RKO (cell line): ENCODE results near the gene ATP1A2.

Source experiments
- DNase-seq: peaks from one replicate; pipeline ENCODE4 v3.0.0-alpha.2; 2016; ENCODE audit warnings: low spot score

The ATP1A2 gene

GRCh38 chr1:160085686-160086455 lies 29.7 kb upstream of the ATP1A2 start:
- peak; percentile 35 for DNase-seq

DNA sequence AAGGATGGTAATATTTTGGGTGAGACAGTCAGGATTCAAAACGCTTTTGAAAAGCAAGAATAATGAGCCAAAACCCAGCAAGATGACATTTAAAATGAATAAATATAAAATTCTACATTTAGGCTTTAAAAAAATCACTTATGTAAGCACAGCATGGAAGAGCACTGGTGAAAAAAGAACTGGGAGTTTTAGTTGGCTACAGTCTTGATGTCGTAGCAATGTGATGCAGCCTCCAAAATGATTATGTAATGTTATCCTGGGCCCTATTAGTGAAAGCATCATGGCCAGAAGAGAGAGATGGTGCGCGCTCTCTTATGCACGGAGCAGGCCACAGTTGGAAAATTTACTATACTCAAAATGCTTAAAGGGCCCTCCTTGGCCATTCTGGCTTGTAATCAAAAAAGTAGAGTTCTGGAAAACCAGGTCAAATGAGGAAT lies 29.1 kb upstream of the ATP1A2 start:
- no peak for DNase-seq

GRCh38 chr1:160087118-160087662 lies 28.4 kb upstream of the ATP1A2 start:
- DNase-seq = no peak

DNA sequence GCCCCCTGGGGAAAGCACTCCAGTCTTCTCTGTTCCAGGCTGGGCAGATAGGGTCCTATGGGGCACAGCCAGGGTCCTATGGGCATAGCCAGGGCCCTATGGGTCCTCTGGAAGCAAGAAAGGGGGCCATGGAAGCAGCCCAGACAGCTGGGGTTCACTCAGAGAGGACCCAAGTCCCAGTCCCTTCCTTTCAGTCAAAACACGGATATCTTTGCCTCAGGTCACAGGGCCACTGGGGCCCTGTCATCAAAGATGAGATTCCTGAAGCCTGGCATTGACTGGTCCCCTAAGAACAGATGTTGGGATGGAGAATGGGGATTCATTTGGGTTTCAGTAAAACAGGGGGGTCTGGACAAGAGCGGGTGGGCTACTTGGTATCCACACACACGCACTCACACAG lies 25.7 kb upstream of the ATP1A2 start:
- DNase-seq = no peak

DNA sequence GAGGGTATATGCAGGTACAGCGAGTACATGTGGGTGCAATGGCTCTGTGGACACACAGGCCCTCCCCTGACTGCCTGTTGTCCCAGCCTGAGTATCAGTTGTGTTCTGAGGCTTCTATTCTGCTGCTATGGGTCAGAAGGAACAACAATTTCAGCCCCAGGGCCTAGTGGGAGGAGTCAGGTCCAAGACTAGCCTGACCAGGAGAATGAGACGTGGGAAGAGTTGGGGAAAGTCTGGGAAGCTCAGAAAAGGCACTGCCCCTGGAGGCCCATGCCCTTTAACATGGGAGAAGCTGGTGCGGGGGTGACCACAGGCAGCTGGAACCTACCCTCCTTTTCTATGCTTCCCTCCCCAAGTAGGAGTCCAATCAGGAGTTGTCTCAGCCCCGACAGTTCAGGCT lies 24.8 kb upstream of the ATP1A2 start:
- no peak for DNase-seq

DNA sequence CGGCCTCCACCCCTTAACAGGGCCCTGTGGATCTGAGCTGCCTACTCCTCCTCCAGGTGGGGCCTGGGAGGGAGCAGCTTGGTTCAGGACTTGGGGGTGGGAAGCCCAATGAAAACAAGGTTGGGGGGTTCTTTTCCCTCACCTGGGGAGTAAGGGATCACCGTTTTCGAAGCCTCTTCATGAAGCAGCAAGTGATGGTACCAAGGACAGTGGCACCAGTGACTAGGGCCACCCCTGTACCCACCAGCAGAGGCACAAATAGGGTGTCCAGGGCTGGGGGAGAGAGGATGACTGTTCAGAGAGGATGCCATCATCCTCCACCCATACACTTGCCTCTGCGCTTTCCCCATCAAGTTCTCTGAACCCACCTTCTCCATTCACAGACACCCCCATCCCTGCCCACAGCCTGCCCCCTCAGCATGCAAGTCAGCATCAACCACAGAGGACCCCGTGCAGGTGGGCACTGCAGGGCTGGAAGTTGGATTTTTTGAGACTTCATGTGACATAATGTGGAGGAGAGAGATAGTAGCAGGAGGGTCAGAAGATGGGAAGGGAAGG lies 23.8 kb upstream of the ATP1A2 start:
- no peak for DNase-seq

DNA sequence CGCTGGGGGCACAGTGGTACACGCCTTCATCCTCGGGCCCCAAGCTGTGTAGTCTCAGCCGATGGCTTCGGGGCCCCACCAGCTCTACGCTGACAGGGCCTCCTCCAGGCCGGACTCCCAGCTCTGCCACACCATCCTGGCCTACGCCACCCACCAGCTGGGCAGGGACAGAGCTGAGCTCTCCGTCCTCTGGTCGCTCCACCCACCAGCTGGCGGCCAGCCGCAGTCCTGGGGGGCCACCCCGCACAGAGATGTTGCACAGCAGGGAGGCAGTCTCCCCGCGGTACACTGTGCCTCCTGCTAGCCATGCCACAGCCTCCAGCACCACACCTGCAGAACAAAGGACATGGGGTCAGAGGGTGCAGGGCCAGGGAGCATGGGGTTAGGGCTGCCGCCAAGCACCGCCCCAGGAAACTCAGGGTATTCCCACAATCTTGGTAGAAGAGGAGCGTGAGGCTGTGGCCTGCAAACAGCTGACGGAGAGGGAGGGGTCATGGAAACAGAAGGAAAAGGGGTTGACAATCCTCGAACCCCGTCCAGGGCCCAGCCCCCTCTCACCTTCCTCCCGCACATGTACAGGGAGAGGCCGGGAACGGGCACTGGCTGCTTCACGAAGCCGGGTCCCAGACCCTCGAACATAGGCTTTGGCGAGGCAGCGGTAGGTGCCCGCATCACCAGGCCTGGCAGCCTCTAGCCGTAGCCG lies 23.0 kb upstream of the ATP1A2 start:
- DNase-seq = no peak

DNA sequence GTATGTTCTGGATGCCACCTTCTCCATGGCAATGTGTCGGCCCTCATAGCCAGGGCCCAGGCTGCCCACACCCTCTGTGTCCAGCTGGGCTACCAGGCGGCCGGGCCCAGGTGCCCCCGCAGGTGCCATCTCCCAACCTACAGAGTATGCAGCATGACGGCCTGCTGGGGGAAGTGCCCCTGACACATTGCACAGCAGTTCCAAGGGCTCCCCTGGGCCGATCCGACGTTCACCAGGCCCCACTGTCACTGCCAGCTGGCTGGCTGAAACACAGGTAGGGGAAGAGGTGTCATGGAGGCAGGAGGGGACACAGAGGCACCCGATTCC lies 22.5 kb upstream of the ATP1A2 start:
- no peak for DNase-seq

DNA sequence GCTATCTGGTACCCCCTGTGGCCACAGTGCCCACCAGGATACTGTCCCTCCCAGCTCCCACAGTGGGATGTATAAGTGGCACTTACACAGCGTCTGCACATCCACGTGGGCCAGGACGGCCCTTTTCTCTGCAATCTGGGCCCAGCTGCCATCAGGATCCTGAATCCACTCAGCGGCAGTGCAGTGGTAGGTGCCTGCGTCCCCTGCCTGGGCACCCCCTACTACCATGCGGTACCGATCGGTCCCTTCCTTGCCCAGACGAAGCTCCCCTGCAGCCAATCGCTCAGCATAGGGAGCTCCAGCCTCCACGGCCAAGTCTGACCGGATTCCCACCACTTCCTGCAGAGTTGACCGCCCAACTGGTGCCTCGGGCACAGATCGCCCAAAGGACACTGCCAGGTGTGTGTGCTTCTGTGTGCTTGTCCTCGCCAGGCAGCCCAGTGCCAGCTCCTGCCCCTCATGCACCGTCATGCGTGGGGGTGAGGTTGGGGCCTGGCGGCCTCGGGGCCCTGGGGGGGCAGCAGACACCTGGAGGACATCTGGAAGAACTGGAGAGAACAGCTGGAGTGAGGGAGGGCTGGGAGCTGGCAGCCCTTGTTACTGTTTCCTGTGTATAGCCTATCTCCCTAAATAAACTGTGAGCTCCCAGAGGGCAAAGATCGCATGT lies 21.8 kb upstream of the ATP1A2 start:
- no peak for DNase-seq

DNA sequence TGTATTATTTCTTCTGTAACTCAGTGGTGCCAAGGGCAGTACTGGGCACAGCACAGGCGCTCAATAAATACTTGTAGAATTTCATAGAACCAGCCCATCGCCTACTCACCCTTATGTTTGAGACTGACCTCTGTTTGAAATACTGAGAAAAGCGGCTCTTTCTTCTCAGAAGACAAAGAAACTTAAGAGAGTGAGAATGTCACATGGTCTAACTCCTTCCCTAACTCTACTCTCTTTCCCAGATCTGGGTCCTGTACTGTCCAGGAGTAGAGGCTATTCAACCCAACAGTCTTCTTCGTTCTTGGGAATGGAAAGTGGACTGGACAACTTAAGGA lies 21.3 kb upstream of the ATP1A2 start:
- DNase-seq = no peak

DNA sequence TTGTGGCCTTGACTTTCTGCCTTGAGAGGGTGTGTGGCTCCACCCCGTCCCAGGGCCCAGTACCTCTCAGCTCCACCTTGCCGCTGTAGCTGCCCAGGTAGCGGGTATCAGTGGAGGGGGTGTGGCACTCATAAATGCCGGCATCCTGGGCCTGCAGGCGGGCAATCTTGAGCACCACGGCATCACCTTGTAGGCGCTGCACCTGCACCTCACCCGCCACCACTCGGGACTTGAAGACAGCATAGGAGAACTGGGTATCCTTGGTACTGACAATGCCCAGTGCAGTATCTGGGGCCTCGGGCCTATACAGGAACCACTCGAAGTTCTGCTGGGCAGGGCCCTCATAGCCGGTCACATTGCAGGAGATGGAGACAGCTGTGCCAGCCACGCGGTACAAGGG lies 20.8 kb upstream of the ATP1A2 start:
- no peak for DNase-seq

DNA sequence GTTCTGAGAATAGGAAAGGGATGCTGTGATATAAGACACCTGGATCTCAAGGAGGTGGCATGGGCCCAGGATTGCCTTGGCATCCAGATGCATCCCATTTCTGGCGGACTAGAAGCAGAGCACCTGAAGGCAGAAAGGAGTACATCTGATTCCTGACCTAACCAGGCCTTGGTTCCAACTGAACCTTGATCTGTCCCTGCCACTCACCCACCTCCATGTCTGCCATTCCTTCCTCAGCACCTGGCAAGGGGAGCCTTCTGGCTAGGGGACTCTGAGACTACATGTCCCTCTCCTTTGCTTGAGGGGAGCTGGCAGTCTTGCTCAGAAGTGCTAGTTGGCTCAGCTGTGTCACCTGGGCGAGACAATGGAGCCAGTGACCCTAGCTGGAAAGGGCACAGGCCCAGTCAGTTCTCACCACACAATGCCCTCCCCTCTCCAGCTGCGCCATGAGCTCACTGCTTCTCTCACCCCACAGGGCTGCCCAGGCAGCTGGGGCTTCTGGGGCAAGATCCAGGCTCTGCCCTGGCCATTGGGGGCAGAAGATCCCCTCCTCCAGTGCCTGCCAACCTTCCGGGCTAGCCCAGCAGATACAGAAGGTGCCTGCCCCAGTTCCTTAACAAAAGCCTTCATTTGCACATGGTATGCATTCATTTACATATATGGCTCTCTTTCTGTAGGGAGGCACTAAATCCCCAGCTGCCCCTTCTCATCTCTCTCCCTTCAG lies 20.0 kb upstream of the ATP1A2 start:
- no peak for DNase-seq

DNA sequence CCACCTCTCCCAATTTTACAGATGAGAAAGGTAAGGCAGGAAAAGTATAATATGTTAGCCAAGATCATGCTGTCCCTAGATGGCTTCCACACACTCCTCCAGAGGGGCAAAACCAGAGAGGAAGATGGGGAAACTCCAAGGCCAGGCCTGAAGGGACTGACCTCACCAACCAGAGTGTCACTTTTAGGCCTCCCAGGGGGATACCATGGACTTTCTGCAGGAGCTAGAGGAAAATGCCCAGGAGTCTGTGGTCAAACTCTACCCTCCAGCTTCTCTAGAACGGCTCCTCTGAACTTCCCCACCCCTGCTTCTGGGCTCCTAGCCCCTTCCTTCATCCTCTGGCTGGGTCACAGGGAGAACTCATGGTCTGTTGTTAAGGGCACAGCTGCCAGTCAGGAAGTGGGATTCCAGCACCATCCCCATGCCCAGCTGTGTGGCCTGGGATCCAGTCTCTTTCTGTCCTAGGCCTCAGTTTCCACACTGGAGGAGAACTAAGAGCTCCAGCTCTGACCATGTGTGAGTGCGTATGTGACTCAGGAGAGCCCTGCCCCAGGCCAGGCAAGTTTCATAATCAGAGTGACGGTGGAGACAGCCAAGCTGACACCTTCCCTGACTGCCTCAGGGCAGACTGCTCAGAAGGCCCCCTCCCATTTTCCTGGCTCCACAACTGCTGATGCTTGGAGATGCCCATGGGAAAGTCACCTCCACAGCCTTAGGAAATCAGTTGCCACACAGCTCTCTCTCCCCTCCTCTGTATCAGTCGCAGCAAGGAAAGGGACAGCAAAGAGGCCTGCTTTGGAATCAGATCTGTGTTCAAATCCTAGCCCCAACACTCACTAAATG lies 19.1 kb upstream of the ATP1A2 start:
- no peak for DNase-seq

DNA sequence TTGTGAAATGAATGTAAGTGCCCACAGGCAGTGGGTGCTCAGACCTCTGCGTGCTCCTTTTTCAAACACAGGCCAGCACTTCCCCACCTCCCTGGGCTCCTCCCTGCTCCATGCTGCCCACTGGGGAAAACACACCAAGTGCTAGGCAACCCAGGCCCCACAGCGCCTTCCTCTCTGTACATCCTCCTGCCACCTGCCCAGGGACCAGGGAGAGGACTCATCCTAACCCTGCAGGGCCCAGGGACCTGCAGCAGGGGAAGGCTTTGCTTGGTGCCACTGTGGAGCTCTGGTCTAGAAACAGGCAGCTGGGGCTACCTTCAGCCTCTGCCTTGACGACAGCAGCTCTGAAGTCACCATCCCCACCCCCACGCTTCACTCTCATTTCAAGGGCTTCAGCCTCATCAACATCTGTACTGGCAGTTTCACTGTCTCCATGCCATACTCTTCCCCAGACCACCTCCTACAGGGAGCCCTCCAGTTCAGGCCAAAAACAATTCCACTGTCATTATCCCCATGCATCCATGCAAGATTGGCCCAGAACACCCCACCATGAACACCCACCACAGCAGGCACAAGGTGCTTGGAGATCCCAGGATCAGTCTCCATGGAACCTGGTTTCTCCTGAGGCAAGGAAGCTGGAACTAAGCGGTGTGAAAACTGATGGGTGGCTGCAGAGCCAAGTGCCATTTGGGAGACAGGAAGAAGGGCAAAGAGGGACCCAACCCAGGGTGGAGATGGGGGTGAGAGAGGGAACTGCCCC lies 18.2 kb upstream of the ATP1A2 start:
- DNase-seq = no peak

- DNase-seq = peak; percentile 78
These were observed 17.4 kb upstream of the ATP1A2 start, which contains the start of gene IGSF8 for GRCh38 chr1:160097911-160098851. TSS of gene IGSF8 (minus strand) at chr1:160098619. CDS start at chr1:160098472, 147 bp downstream.

GRCh38 chr1:160098852-160099561 lies 16.6 kb upstream of the ATP1A2 start:
- DNase-seq = peak; percentile 88

DNA sequence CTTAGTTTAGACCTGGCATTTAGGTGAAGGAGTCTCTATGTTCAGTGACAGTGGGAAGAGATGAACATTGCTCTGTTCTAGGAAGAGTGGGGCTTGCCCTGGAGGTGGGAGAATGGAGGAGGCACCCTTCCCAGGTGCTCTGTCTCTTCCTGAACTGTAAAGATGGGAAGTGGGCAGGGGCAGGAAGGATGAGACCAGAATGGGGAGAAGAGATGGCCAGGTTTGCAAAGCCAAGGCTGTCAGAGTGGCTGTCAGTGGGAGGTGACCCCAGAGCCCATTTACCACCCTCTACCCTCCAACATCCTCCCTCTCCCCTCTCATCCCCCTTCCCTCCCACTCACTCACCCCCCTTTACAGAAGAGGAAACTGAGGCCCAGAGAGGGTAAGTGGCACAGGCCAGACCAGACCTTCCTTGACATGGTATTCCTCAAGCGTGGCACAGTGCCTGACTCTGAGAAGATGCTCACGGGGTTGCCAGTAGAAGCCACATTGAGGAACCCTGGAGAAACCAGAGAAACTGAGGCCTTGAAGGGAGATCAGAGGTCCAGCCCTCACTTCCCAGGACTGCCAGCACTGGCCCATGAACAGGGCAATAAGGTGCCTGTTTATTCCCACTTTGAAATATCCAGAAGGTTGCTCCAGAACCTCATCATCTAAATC lies 15.7 kb upstream of the ATP1A2 start:
- DNase-seq = no peak
